Spinal cord (tissue), 4 donors: ENCODE data around the gene CREB5. TPM values are rescaled to one million over a fixed set of nuclear protein-coding genes. Genes with fewer than 3 reads are reported as not detected.

ENCODE experiments used
- polyA plus RNA-seq, 2 donors: library from polyadenylated mRNA; unstranded; fragments of 120-200 nt; gene quantifications; one replicate each; pipeline ENCODE4 v1.2.1, GENCODE V29; 2013; ENCODE audit not compliant: insufficient read length in 2 of 2
- total RNA-seq, 2 donors: library from RNA; depleted of rRNA in 1 of 2; stranded (reverse); fragments of 120-200 nt in 1 of 2; fragments of >200 nt in 1 of 2; gene quantifications; one replicate each; pipeline versions ENCODE4 v1.2.3 to v1.2.4, GENCODE V29; 2013 to 2014

The CREB5 gene
- total and polyA plus RNA-seq, 4 donors: 15.3 to 34.3 (median 17.0) TPM

Other genes with a start within 250 kb of the CREB5 start
- gene JAZF1, start 231.7 kb upstream of the CREB5 start, total RNA-seq: 10 to 100 TPM; 20.7 to 47.3 TPM
- 10 to 100 TPM; 53.6 to 66.0 TPM for gene JAZF1, start 231.7 kb upstream of the CREB5 start, polyA plus RNA-seq